IMR-90 (cell line): ENCODE results near the gene ZC3H7B. TPM values are rescaled to one million over a fixed set of nuclear protein-coding genes. Genes with fewer than 3 reads are reported as not detected.

Source experiments
- ATAC-seq: fragments of 200-7000 bp; cut with Tn5 transposase; 2 replicates; pipeline ENCODE4 v1.9.1; 2020; ENCODE audit warnings: low read depth, mild to moderate bottlenecking, moderate library complexity
- BruUV-seq: library from RNA; stranded (reverse); fragments of 400-500 nt; replicated peaks from 2 replicates; lab custom pipeline; 2021; lab: Mats Ljungman, UMichigan
- CTCF ChIA-PET: fragments of 300-600 bp; formaldehyde crosslinking; extraction: SDS; loops from one replicate; lab custom pipeline; 2021; ENCODE audit warnings: antibody characterized with exemption; lab: Yijun Ruan, JAX
- POLR2A ChIA-PET: fragments of 300-600 bp; sonication (Branson Sonifier 250); formaldehyde crosslinking; loops from one replicate; lab custom pipeline; 2022; ENCODE audit warnings: antibody characterized with exemption; ENCODE audit not compliant: unreplicated experiment; lab: Charles Lee
- DNase-seq: peaks from one replicate; pipeline ENCODE4 v3.0.0; 2013
- H2AFZ ChIP-seq: replicated peaks from 2 replicates; pipeline ENCODE3; 2013; ENCODE audit warnings: low read length, mild to moderate bottlenecking; ENCODE audit not compliant: poor library complexity
- H2AK5ac ChIP-seq: 2 replicates; pipeline ENCODE4 v1.6.1; 2013; ENCODE audit warnings: low read depth, low read length, inconsistent platforms
- H2AK9ac ChIP-seq: replicated peaks from 2 replicates; pipeline ENCODE3; 2013; ENCODE audit warnings: mild to moderate bottlenecking, low read depth, low read length, moderate library complexity; ENCODE audit not compliant: poor library complexity
- H2BK120ac ChIP-seq: 2 replicates; pipeline ENCODE4 v1.6.1; 2013; ENCODE audit warnings: low read depth, low read length, inconsistent platforms
- H2BK15ac ChIP-seq: 3 replicates; pipeline ENCODE4 v1.6.1; 2013; ENCODE audit warnings: low read depth, low read length, inconsistent platforms
- H2BK20ac ChIP-seq: 2 replicates; pipeline ENCODE4 v1.6.1; 2013; ENCODE audit warnings: low read depth, mild to moderate bottlenecking, inconsistent platforms, low read length, moderate library complexity
- H2BK5ac ChIP-seq: 2 replicates; pipeline ENCODE4 v1.6.1; 2013; ENCODE audit warnings: mild to moderate bottlenecking, low read depth, low read length, inconsistent platforms; ENCODE audit not compliant: poor library complexity, severe bottlenecking
- H3K14ac ChIP-seq: replicated peaks from 2 replicates; pipeline ENCODE4 v1.6.1; 2013; ENCODE audit warnings: low read depth, low read length, inconsistent platforms
- H3K18ac ChIP-seq: 2 replicates; pipeline ENCODE4 v1.6.1; 2013; ENCODE audit warnings: low read depth, low read length, control low read depth
- H3K23ac ChIP-seq: 2 replicates; pipeline ENCODE4 v1.6.1; 2013; ENCODE audit warnings: low read depth, low read length, inconsistent platforms
- H3K27ac ChIP-seq: 2 replicates; pipeline ENCODE4 v1.5.1; 2013; ENCODE audit warnings: mild to moderate bottlenecking, control low read depth, low read length; ENCODE audit not compliant: insufficient read depth
- H3K27me3 ChIP-seq: 2 replicates; pipeline ENCODE4 v1.6.1; 2013; ENCODE audit warnings: low read length; ENCODE audit not compliant: control insufficient read depth, insufficient read depth
- H3K36me3 ChIP-seq: 2 replicates; pipeline ENCODE4 v1.6.1; 2013; ENCODE audit warnings: low read length, mixed read lengths; ENCODE audit not compliant: control insufficient read depth, insufficient read depth
- H3K4ac ChIP-seq: 2 replicates; pipeline ENCODE4 v1.6.1; 2013; ENCODE audit warnings: low read depth, low read length, inconsistent platforms
- H3K4me1 ChIP-seq: 2 replicates; pipeline ENCODE4 v1.6.1; 2013; ENCODE audit warnings: low read length, mixed read lengths; ENCODE audit not compliant: control insufficient read depth, insufficient read depth
- H3K4me2 ChIP-seq: 2 replicates; pipeline ENCODE4 v1.6.1; 2013; ENCODE audit warnings: low read depth, mild to moderate bottlenecking, control low read depth, low read length, moderate library complexity
- H3K4me3 ChIP-seq: 2 replicates; pipeline ENCODE4 v1.5.1; 2013; ENCODE audit warnings: low read depth, mild to moderate bottlenecking, control low read depth, low read length, moderate library complexity; ENCODE audit not compliant: insufficient read depth
- H3K56ac ChIP-seq: 2 replicates; pipeline ENCODE4 v1.6.1; 2013; ENCODE audit warnings: low read length, inconsistent platforms; ENCODE audit not compliant: insufficient read depth; ENCODE audit errors: extremely low read depth
- H3K79me1 ChIP-seq, 2 experiments: 2 replicates each; pipeline ENCODE4 v1.6.1; 2013; ENCODE audit warnings: low read length in 2 of 2, inconsistent platforms in 1 of 2, low read depth in 1 of 2
- H3K9ac ChIP-seq: 2 replicates; pipeline ENCODE4 v1.6.1; 2013; ENCODE audit warnings: low read depth, low read length, control low read depth
- H3K9me1 ChIP-seq: 2 replicates; pipeline ENCODE4 v1.6.1; 2013; ENCODE audit warnings: low read length, inconsistent platforms; ENCODE audit not compliant: insufficient read depth
- H3K9me3 ChIP-seq: 2 replicates; pipeline ENCODE4 v1.6.1; 2013; ENCODE audit warnings: low read length; ENCODE audit not compliant: control insufficient read depth, insufficient read depth
- H4K20me1 ChIP-seq: 2 replicates; pipeline ENCODE4 v1.6.1; 2013; ENCODE audit warnings: low read length, inconsistent platforms; ENCODE audit not compliant: insufficient read depth
- H4K5ac ChIP-seq: 2 replicates; pipeline ENCODE4 v1.6.1; 2013; ENCODE audit warnings: mild to moderate bottlenecking, low read depth, low read length, control low read depth
- H4K8ac ChIP-seq, 2 experiments: 2 replicates each; pipeline ENCODE4 v1.6.1; 2013; ENCODE audit warnings: low read depth in 2 of 2, low read length in 2 of 2, control low read depth in 1 of 2, inconsistent platforms in 1 of 2
- H4K91ac ChIP-seq: 2 replicates; pipeline ENCODE4 v1.6.1; 2013; ENCODE audit warnings: low read depth, low read length, inconsistent platforms; ENCODE audit not compliant: insufficient read depth
- CHD1 ChIP-seq: IDR thresholded peaks from 2 replicates; pipeline ENCODE4 v1.6.1; 2012; ENCODE audit warnings: low read depth, low read length, improper control_type of control experiment
- MAFK ChIP-seq: IDR thresholded peaks from 2 replicates; pipeline ENCODE4 v1.6.1; 2012; ENCODE audit warnings: low read depth, low read length, improper control_type of control experiment
- MXI1 ChIP-seq: IDR thresholded peaks from 2 replicates; pipeline ENCODE4 v1.6.1; 2012; ENCODE audit warnings: low read depth, mild to moderate bottlenecking, low read length, moderate library complexity, borderline replicate concordance
- RCOR1 ChIP-seq: IDR thresholded peaks from 2 replicates; pipeline ENCODE4 v1.6.1; 2012; ENCODE audit warnings: mild to moderate bottlenecking, low read length, improper control_type of control experiment; ENCODE audit not compliant: insufficient replicate concordance
- WGBS, 2 experiments: methylation state at CpG; one replicate each; pipeline versions ENCODE4 v1.1.5 to v1.1.7; 2013; ENCODE audit warnings: missing lambda C conversion rate in 2 of 2; ENCODE audit not compliant: insufficient read length in 1 of 2; ENCODE audit errors: extremely low coverage in 2 of 2; 5-methylcytosine and 5-hydroxymethylcytosine counted together
- dilution Hi-C: fragments of 300-500 bp; cut with HindIII; formaldehyde crosslinking; loops from one replicate; pipeline ENCODE4 v1.14.3; 2018; ENCODE audit warnings: low sequenced_read_pairs; ENCODE audit not compliant: unreplicated experiment
- in situ Hi-C: fragments of 300-500 bp; cut with MboI; formaldehyde crosslinking; loops from 3 replicates; pipeline ENCODE4 v1.14.3; 2019; ENCODE audit warnings: low sequenced_read_pairs, inconsistent platforms, mixed read lengths
- intact Hi-C: fragments of 100-400 bp; cut with micrococcal nuclease; formaldehyde crosslinking; loops from 2 replicates; pipeline ENCODE4 v1.10.0; 2022
- polyA plus RNA-seq, 3 experiments: library from polyadenylated mRNA; depleted of rRNA; stranded (reverse); fragments of >200 nt; gene quantifications; 2 replicates each; pipeline ENCODE4 v1.2.3, GENCODE V29; 2012; ENCODE audit warnings: low replicate concordance in 1 of 3
- total RNA-seq: library from RNA; depleted of rRNA; stranded (reverse); fragments of >200 nt; gene quantifications from 2 replicates; pipeline ENCODE4 v1.2.3, GENCODE V29; 2012

Gene ZC3H7B
- total and polyA plus RNA-seq, 2 of the 4 experiments (the other 2 are of a cell fraction): 37.6 to 72.3 TPM

DNA sequence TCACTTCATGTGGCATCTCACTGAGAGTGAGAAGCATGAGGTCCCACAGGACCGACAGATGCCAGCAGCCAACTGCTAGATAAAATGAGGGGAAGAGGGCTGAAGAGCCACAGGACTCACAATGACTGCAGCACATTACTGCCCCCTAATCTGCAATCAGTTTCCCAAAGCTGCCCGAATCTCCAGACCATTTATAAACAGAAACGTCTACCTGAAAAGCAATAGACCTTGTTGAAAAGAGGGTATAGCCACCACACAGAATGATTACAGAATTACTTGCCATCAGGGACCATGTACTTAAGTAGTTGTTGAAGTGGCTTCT is 68.1 kb downstream of the ZC3H7B start (continued):
- TF ChIP-seq MXI1 (no peak), MAFK (no peak), RCOR1 (no peak), CHD1 (no peak)

DNA sequence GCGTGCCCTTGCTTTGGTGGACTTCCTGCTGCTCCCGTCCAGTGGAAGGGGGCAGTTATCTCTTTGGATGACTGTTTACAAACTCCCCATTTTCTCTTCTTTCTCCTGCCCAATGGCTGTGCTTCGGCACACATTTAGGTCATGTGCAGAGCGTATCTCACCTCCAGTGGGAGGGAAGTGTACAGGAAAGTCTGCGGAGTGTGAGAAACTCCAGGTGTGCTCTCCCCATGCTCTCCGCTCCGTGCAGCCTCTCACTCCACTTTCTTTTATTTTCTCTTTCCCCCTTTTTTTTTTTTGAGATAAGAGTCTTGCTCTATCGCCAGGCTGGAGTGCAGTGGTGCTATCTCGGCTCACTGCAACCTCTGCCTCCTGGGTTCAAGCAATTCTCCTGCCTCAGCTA is 68.5 kb downstream of the ZC3H7B start:
- POLR2A ChIA-PET: no interaction called here
- H4K91ac ChIP-seq: no peak overlapping the region
- H3K4me3 ChIP-seq: no peak overlapping the region
- no peak overlapping the region for H3K14ac ChIP-seq
- dilution Hi-C loops: no loop called here
- in situ Hi-C loops: no loop called here
- H3K27ac ChIP-seq: no peak overlapping the region
- DNase-seq (no peak), ATAC-seq (no peak)
- CTCF ChIA-PET: no interaction called here
- no peak overlapping the region for H4K8ac ChIP-seq
- no peak overlapping the region for H3K18ac ChIP-seq
- no peak overlapping the region for H3K56ac ChIP-seq
- no peaks in the 10 kb centered on the region for H3K36me3 ChIP-seq
- no peak overlapping the region for H2BK5ac ChIP-seq
- peaks cover 4% of the 10 kb centered on the region for H3K9me1 ChIP-seq
- H3K79me1 ChIP-seq: peaks cover 0 to 7% of the 10 kb centered on the region in 2 experiments; a peak in 1 of 4 replicates
- H3K9me3 ChIP-seq: no peaks in the 10 kb centered on the region
- intact Hi-C loops: no loop called here
- H3K9ac ChIP-seq: no peak overlapping the region
- peaks cover 11% of the 10 kb centered on the region for H3K4me1 ChIP-seq
- no peak overlapping the region for H3K4ac ChIP-seq
- no peak overlapping the region for H2BK120ac ChIP-seq
- H2AFZ ChIP-seq: no peak overlapping the region
- H2AK5ac ChIP-seq: no peak overlapping the region
- no TSS peak for BruUV-seq
- TF ChIP-seq RCOR1: no peak
- H4K5ac ChIP-seq: no peak overlapping the region
- H3K27me3 ChIP-seq: peaks cover 3% of the 10 kb centered on the region; the same call in 1 of the 2 replicates
- H3K23ac ChIP-seq: peak overlapping the region; percentile 59; the same call in 1 of the 2 replicates
- H2BK20ac ChIP-seq: no peak overlapping the region
- peaks cover 10% of the 10 kb centered on the region; the same call in 1 of the 2 replicates for H4K20me1 ChIP-seq
- H2BK15ac ChIP-seq: no peak overlapping the region; the same call in 2 of the 3 replicates
- no peak overlapping the region for H3K4me2 ChIP-seq
- WGBS, 2 experiments: no CpG with 5 or more reads among the region's 9 CpGs
- no peak overlapping the region for H2AK9ac ChIP-seq
